Brain microvascular endothelial cell (primary cell): ENCODE data around the gene PTPN5.

ENCODE experiments used
- DNase-seq: peaks from one replicate; pipeline ENCODE4 v3.0.0-alpha.2; 2020
- H3K27ac ChIP-seq: fragments of 250-450 bp; sonication (Bioruptor Pico); 2 replicates; pipeline ENCODE4 v1.5.1; 2020; ENCODE audit warnings: mild to moderate bottlenecking, moderate library complexity
- H3K27me3 ChIP-seq: fragments of 250-450 bp; sonication (Bioruptor Pico); replicated peaks from 2 replicates; pipeline ENCODE4 v1.5.1; 2020; ENCODE audit warnings: mild to moderate bottlenecking
- H3K36me3 ChIP-seq: fragments of 250-450 bp; sonication (Bioruptor Pico); replicated peaks from 2 replicates; pipeline ENCODE4 v1.5.1; 2020; ENCODE audit warnings: mild to moderate bottlenecking
- H3K4me3 ChIP-seq: 2 replicates; pipeline ENCODE4 v1.5.1; 2011; ENCODE audit warnings: low read depth, mild to moderate bottlenecking, control low read depth, low read length, moderate library complexity
- CTCF ChIP-seq: IDR thresholded peaks from 2 replicates; pipeline ENCODE4 v1.5.1; 2011; ENCODE audit warnings: low read depth, mild to moderate bottlenecking, moderate library complexity, low read length, control low read depth, inconsistent platforms; ENCODE audit errors: missing control alignments
- in situ Hi-C: cut with HindIII; loops from 2 replicates; pipeline ENCODE4 v1.10.0; 2017; ENCODE audit warnings: low sequenced_read_pairs, low pct_ligation_motif_present

PTPN5 gene

GRCh38 chr11:18721561-18722292, 69.9 kb downstream of the PTPN5 start:
- peak; percentile 85 for TF ChIP-seq CTCF
- peak; percentile 46 for DNase-seq
- Histone ChIP-seq H3K36me3 (no peaks in the 10 kb centered on the region), H3K27ac (no peak overlapping the region), H3K4me3 (peak overlapping the region; percentile 66), H3K27me3 (no peaks in the 10 kb centered on the region)
- in situ Hi-C loops, result no loop called here

GRCh38 chr11:18720808-18721560, 70.6 kb downstream of the PTPN5 start:
- Histone ChIP-seq H3K27ac (no peak overlapping the region), H3K36me3 (no peaks in the 10 kb centered on the region), H3K27me3 (no peaks in the 10 kb centered on the region), H3K4me3 (peak overlapping the region; percentile 66)
- peak; percentile 55 for DNase-seq
- in situ Hi-C loops, result no loop called here
- TF ChIP-seq CTCF, result no peak

- Histone ChIP-seq H3K36me3 (no peaks in the 10 kb centered on the region), H3K27me3 (no peaks in the 10 kb centered on the region), H3K4me3 (no peak overlapping the region), H3K27ac (no peak overlapping the region)
- DNase-seq, result no peak
- in situ Hi-C loops, result no loop called here
- no peak for TF ChIP-seq CTCF
Observed at GRCh38 chr11:18720091-18720807, 71.3 kb downstream of the PTPN5 start.

- in situ Hi-C loops, result no loop called here
- DNase-seq, result no peak
- no peaks in the 10 kb centered on the region for H3K27me3 ChIP-seq
- H3K36me3 ChIP-seq, result no peaks in the 10 kb centered on the region
- no peak overlapping the region for H3K4me3 ChIP-seq
- TF ChIP-seq CTCF, result no peak
- H3K27ac ChIP-seq, result no peak overlapping the region
Observed at GRCh38 chr11:18715476-18715875, 76.1 kb downstream of the PTPN5 start.

- H3K27me3 ChIP-seq, result no peaks in the 10 kb centered on the region
- H3K4me3 ChIP-seq, result no peak overlapping the region
- no peaks in the 10 kb centered on the region for H3K36me3 ChIP-seq
- in situ Hi-C loops, result no loop called here
- H3K27ac ChIP-seq, result no peak overlapping the region
- TF ChIP-seq CTCF, result no peak
- DNase-seq, result no peak
Observed at GRCh38 chr11:18714443-18714780, 77.2 kb downstream of the PTPN5 start.
